ENCODE results near the gene GAPVD1. TPM values are rescaled to one million over a fixed set of nuclear protein-coding genes. Genes with fewer than 3 reads are reported as not detected.
A peak's percentile ranks its signal among the peaks of the same experiment; 100 is the strongest.

GAPVD1 gene
- total and polyA plus RNA-seq, 2 of the 13 experiments (the other 11 are each of a cell fraction or from before 2014, with no cell fraction given) = 11.1 to 33.2 TPM

DNA sequence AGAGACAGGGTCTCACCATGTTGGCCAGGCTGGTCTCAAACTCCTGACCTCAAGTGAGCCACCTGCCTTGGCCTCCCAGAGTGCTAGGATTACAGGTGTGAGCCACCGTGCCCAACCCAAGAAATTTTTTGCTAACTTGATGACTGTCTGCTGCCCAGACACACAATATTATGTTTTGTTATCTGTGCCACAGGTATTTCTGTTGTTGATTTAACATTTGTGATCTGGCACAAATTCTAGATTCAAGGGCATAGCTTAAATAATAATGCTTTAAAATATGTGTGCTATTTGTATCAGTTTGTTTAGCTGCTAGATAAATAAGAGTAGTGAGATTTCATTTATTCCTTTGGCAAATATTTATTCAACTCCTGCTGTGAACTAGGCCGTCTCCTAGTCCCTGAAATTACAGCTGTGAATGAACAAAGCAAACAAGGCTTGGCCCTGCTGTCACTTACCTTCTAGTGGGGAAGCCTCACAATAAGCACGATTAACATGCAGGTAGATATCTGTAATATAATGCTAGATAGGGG is 35.3 kb downstream of the GAPVD1 start (continued):
- TF ChIP-seq, protein P1, sequence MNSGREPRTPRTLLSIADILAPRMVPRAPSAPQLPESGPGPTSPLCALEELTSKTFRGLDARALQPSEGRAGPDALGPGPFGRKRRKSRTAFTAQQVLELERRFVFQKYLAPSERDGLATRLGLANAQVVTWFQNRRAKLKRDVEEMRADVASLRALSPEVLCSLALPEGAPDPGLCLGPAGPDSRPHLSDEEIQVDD (CRISPR knock-in tag; IDR thresholded peaks at IDR 0.05; ENCODE audit: borderline replicate concordance) = no peak
- TF ChIP-seq RBM39 (IDR thresholded peaks at IDR 0.05; ENCODE audit: low read depth, low read length, poor library complexity, severe bottlenecking) (no peak), SKIL (CRISPR knock-in tag; IDR thresholded peaks at IDR 0.05; ENCODE audit: borderline replicate concordance) (peak; percentile 71), ELF3 (CRISPR knock-in tag; IDR thresholded peaks at IDR 0.05) (peak; percentile 64; the same call in 1 of the 2 replicates), MXD1 (CRISPR knock-in tag; IDR thresholded peaks at IDR 0.05) (no peak), ZNF224 (CRISPR knock-in tag; IDR thresholded peaks at IDR 0.05) (no peak), TBP (CRISPR knock-in tag; IDR thresholded peaks at IDR 0.05) (no peak), ZNF333 (CRISPR knock-in tag; IDR thresholded peaks at IDR 0.05; ENCODE audit: borderline replicate concordance) (no peak)
- TF ChIP-seq, protein P2, sequence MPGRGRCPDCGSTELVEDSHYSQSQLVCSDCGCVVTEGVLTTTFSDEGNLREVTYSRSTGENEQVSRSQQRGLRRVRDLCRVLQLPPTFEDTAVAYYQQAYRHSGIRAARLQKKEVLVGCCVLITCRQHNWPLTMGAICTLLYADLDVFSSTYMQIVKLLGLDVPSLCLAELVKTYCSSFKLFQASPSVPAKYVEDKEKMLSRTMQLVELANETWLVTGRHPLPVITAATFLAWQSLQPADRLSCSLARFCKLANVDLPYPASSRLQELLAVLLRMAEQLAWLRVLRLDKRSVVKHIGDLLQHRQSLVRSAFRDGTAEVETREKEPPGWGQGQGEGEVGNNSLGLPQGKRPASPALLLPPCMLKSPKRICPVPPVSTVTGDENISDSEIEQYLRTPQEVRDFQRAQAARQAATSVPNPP (CRISPR knock-in tag; IDR thresholded peaks at IDR 0.05) = peak; percentile 46; the same call in 1 of the 2 replicates
- TF ChIP-seq, protein P3, sequence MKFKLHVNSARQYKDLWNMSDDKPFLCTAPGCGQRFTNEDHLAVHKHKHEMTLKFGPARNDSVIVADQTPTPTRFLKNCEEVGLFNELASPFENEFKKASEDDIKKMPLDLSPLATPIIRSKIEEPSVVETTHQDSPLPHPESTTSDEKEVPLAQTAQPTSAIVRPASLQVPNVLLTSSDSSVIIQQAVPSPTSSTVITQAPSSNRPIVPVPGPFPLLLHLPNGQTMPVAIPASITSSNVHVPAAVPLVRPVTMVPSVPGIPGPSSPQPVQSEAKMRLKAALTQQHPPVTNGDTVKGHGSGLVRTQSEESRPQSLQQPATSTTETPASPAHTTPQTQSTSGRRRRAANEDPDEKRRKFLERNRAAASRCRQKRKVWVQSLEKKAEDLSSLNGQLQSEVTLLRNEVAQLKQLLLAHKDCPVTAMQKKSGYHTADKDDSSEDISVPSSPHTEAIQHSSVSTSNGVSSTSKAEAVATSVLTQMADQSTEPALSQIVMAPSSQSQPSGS (CRISPR knock-in tag; IDR thresholded peaks at IDR 0.05) = peak; percentile 74
- TF ChIP-seq, protein P4, sequence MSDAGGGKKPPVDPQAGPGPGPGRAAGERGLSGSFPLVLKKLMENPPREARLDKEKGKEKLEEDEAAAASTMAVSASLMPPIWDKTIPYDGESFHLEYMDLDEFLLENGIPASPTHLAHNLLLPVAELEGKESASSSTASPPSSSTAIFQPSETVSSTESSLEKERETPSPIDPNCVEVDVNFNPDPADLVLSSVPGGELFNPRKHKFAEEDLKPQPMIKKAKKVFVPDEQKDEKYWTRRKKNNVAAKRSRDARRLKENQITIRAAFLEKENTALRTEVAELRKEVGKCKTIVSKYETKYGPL (CRISPR knock-in tag; IDR thresholded peaks at IDR 0.05) = peak; percentile 63; the same call in 1 of the 2 replicates
- TF ChIP-seq, protein P5, sequence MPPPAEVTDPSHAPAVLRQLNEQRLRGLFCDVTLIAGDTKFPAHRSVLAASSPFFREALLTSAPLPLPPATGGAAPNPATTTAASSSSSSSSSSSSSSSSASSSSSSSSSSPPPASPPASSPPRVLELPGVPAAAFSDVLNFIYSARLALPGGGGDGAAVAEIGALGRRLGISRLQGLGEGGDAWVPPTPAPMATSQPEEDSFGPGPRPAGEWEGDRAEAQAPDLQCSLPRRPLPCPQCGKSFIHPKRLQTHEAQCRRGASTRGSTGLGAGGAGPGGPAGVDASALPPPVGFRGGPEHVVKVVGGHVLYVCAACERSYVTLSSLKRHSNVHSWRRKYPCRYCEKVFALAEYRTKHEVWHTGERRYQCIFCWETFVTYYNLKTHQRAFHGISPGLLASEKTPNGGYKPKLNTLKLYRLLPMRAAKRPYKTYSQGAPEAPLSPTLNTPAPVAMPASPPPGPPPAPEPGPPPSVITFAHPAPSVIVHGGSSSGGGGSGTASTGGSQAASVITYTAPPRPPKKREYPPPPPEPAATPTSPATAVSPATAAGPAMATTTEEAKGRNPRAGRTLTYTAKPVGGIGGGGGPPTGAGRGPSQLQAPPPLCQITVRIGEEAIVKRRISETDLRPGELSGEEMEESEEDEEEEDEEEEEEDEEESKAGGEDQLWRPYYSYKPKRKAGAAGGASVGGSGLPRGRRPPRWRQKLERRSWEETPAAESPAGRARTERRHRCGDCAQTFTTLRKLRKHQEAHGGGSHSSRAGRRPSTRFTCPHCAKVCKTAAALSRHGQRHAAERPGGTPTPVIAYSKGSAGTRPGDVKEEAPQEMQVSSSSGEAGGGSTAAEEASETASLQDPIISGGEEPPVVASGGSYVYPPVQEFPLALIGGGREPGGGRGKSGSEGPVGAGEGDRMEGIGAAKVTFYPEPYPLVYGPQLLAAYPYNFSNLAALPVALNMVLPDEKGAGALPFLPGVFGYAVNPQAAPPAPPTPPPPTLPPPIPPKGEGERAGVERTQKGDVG (CRISPR knock-in tag; IDR thresholded peaks at IDR 0.05; ENCODE audit: borderline replicate concordance) = no peak
